Measurements from ENCODE around the gene GLRA3. TPM values are rescaled to one million over a fixed set of nuclear protein-coding genes. Genes with fewer than 3 reads are reported as not detected.

The GLRA3 gene
- total and polyA plus RNA-seq, 2 donors (not counting 3 experiments of a cell fraction or from before 2014, with no cell fraction given): not detected

DNA sequence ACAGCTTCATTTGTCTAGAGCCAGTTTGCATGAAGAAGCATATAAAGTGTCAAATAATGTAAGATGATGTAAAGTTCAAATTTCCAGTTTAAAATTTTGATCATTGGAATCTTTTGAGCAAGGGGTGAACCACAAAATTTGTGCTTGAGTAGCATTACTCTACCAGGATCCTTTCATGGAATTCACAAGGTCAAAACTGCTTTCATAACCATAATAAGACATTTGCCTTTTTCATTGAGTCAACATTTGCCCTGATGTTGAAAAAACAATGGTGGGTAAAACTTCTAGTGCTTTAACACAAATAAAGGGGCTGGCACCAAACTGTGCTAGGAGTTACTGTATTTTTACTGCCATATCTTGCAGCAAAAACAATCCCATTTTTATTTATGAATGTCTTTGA lies 142.2 kb downstream of the GLRA3 start:
- no TSS peak for BruUV-seq (replicated peaks)
- no peak for TF ChIP-seq JUN (IDR thresholded peaks at IDR 0.05; ENCODE audit: borderline replicate concordance, insufficient read depth, insufficient read length, low read depth)
- no peak for TF ChIP-seq EZH2 (IDR thresholded peaks at IDR 0.05; ENCODE audit: borderline replicate concordance, low read depth, low read length, severe bottlenecking)
- TF ChIP-seq, protein P1, sequence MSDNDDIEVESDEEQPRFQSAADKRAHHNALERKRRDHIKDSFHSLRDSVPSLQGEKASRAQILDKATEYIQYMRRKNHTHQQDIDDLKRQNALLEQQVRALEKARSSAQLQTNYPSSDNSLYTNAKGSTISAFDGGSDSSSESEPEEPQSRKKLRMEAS (IDR thresholded peaks at IDR 0.05; ENCODE audit: insufficient read depth, insufficient read length): no peak
- no peak for TF ChIP-seq FOS (IDR thresholded peaks at IDR 0.05; ENCODE audit: borderline replicate concordance, insufficient read depth, low read length)
- TF ChIP-seq, protein P2, sequence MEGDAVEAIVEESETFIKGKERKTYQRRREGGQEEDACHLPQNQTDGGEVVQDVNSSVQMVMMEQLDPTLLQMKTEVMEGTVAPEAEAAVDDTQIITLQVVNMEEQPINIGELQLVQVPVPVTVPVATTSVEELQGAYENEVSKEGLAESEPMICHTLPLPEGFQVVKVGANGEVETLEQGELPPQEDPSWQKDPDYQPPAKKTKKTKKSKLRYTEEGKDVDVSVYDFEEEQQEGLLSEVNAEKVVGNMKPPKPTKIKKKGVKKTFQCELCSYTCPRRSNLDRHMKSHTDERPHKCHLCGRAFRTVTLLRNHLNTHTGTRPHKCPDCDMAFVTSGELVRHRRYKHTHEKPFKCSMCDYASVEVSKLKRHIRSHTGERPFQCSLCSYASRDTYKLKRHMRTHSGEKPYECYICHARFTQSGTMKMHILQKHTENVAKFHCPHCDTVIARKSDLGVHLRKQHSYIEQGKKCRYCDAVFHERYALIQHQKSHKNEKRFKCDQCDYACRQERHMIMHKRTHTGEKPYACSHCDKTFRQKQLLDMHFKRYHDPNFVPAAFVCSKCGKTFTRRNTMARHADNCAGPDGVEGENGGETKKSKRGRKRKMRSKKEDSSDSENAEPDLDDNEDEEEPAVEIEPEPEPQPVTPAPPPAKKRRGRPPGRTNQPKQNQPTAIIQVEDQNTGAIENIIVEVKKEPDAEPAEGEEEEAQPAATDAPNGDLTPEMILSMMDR (IDR thresholded peaks at IDR 0.05; ENCODE audit: extremely low read depth in 1 of 2, insufficient read depth in 1 of 2, low read depth in 1 of 2, low read length in 2 of 2): no peak
- TF ChIP-seq POLR2A (IDR thresholded peaks at IDR 0.05; ENCODE audit: low read depth, low read length): no peak
- TF ChIP-seq POLR2AphosphoS5 (IDR thresholded peaks at IDR 0.05; ENCODE audit: insufficient read depth, low read depth, low read length): no peak
- TF ChIP-seq MYC (IDR thresholded peaks at IDR 0.05; ENCODE audit: low read depth, low read length): no peak
- TF ChIP-seq GATA2 (IDR thresholded peaks at IDR 0.05; ENCODE audit: insufficient read depth, insufficient read length, low read depth, low read length): no peak

More for the DNA sequence above, 142.2 kb downstream of the GLRA3 start:
- H3K36me3 ChIP-seq (ENCODE audit: control insufficient read depth in 2 of 2, extremely low read depth in 1 of 2, insufficient read depth in 2 of 2, low read length in 2 of 2): no peaks in the 10 kb centered on the region
- no peak overlapping the region for H3K27ac ChIP-seq (ENCODE audit: insufficient read depth, low read depth, low read length)
- CTCF ChIA-PET: no interaction called here
- H3K27me3 ChIP-seq (ENCODE audit: control insufficient read depth in 2 of 2, insufficient read depth in 2 of 2, low read length in 2 of 2): no peaks in the 10 kb centered on the region
- H3K9me3 ChIP-seq (replicated peaks; ENCODE audit: control insufficient read depth, insufficient read depth, low read length): no peaks in the 10 kb centered on the region
- H3K9me1 ChIP-seq (replicated peaks; ENCODE audit: control insufficient read depth, extremely low read depth, insufficient read depth, low read length): no peaks in the 10 kb centered on the region
- no peak overlapping the region for H3K4me2 ChIP-seq (ENCODE audit: insufficient read depth, low read length)
- intact Hi-C loops (cut with micrococcal nuclease) (no loop called here), dilution Hi-C loops (cut with MboI; ENCODE audit: extremely low pct_ligation_motif_present, low sequenced_read_pairs) (no loop called here)
- no peaks in the 10 kb centered on the region for H3K79me2 ChIP-seq (ENCODE audit: control insufficient read depth, insufficient read depth, low read length)
- no peaks in the 10 kb centered on the region for H4K20me1 ChIP-seq (replicated peaks; ENCODE audit: control insufficient read depth, extremely low read depth, insufficient read depth, low read length)
- POLR2A ChIA-PET: no interaction called here
- H3K4me1 ChIP-seq (ENCODE audit: control insufficient read depth, extremely low read depth, insufficient read depth, low read length): no peaks in the 10 kb centered on the region
- H3K9ac ChIP-seq (replicated peaks; ENCODE audit: extremely low read depth, insufficient read depth, low read length): no peak overlapping the region
- no peak overlapping the region for H3K4me3 ChIP-seq (replicated peaks in 1 of 3; ENCODE audit: insufficient read depth in 1 of 3, low read depth in 1 of 3, low read length in 3 of 3)
- no peak overlapping the region for H2AFZ ChIP-seq (ENCODE audit: low read depth, low read length)
- DNase-seq (ENCODE audit: low read depth, low spot score) (no peak), FAIRE-seq (no peak)
